Keratinocyte (primary cell): Measurements from ENCODE around the gene ZBBX. TPM values are rescaled to one million over a fixed set of nuclear protein-coding genes. Genes with fewer than 3 reads are reported as not detected.

Source experiments
- DNase-seq: peaks from one replicate; pipeline ENCODE4 v3.0.0-alpha.2; 2011; ENCODE audit warnings: low read depth, missing footprints, low spot score
- FAIRE-seq: peaks from 2 replicates; lab custom pipeline; 2011; peaks lifted over from hg19 to GRCh38; lab: Jason Lieb, UNC
- H2AFZ ChIP-seq: 2 replicates; pipeline ENCODE4 v1.6.0; 2012; ENCODE audit warnings: low read length, control low read depth, inconsistent platforms; ENCODE audit not compliant: control insufficient read depth
- H3K27ac ChIP-seq: 2 replicates; pipeline ENCODE4 v1.5.1; 2011; ENCODE audit warnings: low read length; ENCODE audit not compliant: control insufficient read depth, insufficient read depth
- H3K27me3 ChIP-seq: 3 replicates; pipeline ENCODE4 v1.6.0; 2011; ENCODE audit warnings: low read length; ENCODE audit not compliant: control insufficient read depth, insufficient read depth; ENCODE audit errors: extremely low read depth
- H3K36me3 ChIP-seq, 2 experiments: 2 replicates in 1 of 2; 3 replicates in 1 of 2; pipeline ENCODE4 v1.5.1; 2011; ENCODE audit warnings: low read length in 2 of 2, mild to moderate bottlenecking in 1 of 2; ENCODE audit not compliant: control insufficient read depth in 2 of 2, insufficient read depth in 2 of 2; ENCODE audit errors: extremely low read depth in 1 of 2
- H3K4me1 ChIP-seq: 3 replicates; pipeline ENCODE4 v1.5.1; 2011; ENCODE audit warnings: low read length; ENCODE audit not compliant: control insufficient read depth, insufficient read depth; ENCODE audit errors: extremely low read depth
- H3K4me2 ChIP-seq: 3 replicates; pipeline ENCODE4 v1.6.0; 2011; ENCODE audit warnings: low read depth, low read length; ENCODE audit not compliant: control insufficient read depth, insufficient read depth; ENCODE audit errors: extremely low read depth
- H3K4me3 ChIP-seq, 3 experiments: fragments of 200-600 bp in 1 of 3; sonication (generic) in 1 of 3; 2 replicates in 2 of 3; 3 replicates in 1 of 3; pipeline ENCODE4 v1.5.1; 2011 to 2016; ENCODE audit warnings: low read length in 3 of 3, mild to moderate bottlenecking in 3 of 3, control low read depth in 2 of 3, inconsistent platforms in 1 of 3, low read depth in 1 of 3, mixed read lengths in 1 of 3, mixed run types in 1 of 3, moderate library complexity in 1 of 3; ENCODE audit not compliant: control insufficient read depth in 2 of 3, insufficient read depth in 2 of 3; ENCODE audit errors: extremely low read depth in 1 of 3
- H3K79me2 ChIP-seq: 2 replicates; pipeline ENCODE4 v1.6.0; 2012; ENCODE audit warnings: low read length; ENCODE audit not compliant: control insufficient read depth, insufficient read depth
- H3K9ac ChIP-seq: 3 replicates; pipeline ENCODE4 v1.6.0; 2011; ENCODE audit warnings: low read length; ENCODE audit not compliant: control insufficient read depth, insufficient read depth; ENCODE audit errors: extremely low read depth
- H3K9me1 ChIP-seq: 3 replicates; pipeline ENCODE4 v1.6.0; 2011; ENCODE audit warnings: low read length; ENCODE audit not compliant: control insufficient read depth, insufficient read depth; ENCODE audit errors: extremely low read depth
- H3K9me3 ChIP-seq: 2 replicates; pipeline ENCODE4 v1.5.1; 2012; ENCODE audit warnings: low read depth, low read length; ENCODE audit not compliant: control insufficient read depth
- H4K20me1 ChIP-seq: 3 replicates; pipeline ENCODE4 v1.6.0; 2011; ENCODE audit warnings: low read length; ENCODE audit not compliant: control insufficient read depth, insufficient read depth; ENCODE audit errors: extremely low read depth
- CTCF ChIP-seq, 3 experiments: IDR thresholded peaks in 1 of 3; conservative IDR thresholded peaks in 1 of 3; optimal IDR thresholded peaks in 1 of 3; 2 replicates in 2 of 3; 3 replicates in 1 of 3; pipeline versions ENCODE3 to v1.5.1; 2011; ENCODE audit warnings: low read length in 3 of 3, mild to moderate bottlenecking in 3 of 3, moderate library complexity in 2 of 3, control low read depth in 1 of 3, inconsistent platforms in 1 of 3; ENCODE audit not compliant: insufficient read depth in 2 of 3; ENCODE audit errors: extremely low read depth in 1 of 3
- EZH2 ChIP-seq: IDR thresholded peaks from one replicate; pipeline ENCODE4 v1.6.1; 2012; ENCODE audit warnings: inconsistent platforms, mild to moderate bottlenecking, low read length, moderate library complexity
- dilution Hi-C: fragments of 300-500 bp; cut with MboI; formaldehyde crosslinking; loops from one replicate; pipeline ENCODE4 v1.7.0; 2020; ENCODE audit warnings: low sequenced_read_pairs; ENCODE audit not compliant: extremely low pct_ligation_motif_present
- polyA plus RNA-seq, 5 experiments: library from polyadenylated mRNA; depleted of rRNA in 3 of 5; stranded (reverse) in 3 of 5; stranded (forward) in 1 of 5; unstranded in 1 of 5; fragments of >200 nt; gene quantifications; 1 replicate in 1 of 5; 2 replicates in 3 of 5; 3 replicates in 1 of 5; pipeline versions ENCODE4 v1.2.1 to v1.2.3, GENCODE V29; 2011 to 2012; ENCODE audit warnings: missing spikeins in 2 of 5, low read depth in 1 of 5, low replicate concordance in 1 of 5

Gene ZBBX
- polyA plus RNA-seq, 1 donor (not counting 4 experiments of a cell fraction or from before 2014, with no cell fraction given) = not detected

DNA sequence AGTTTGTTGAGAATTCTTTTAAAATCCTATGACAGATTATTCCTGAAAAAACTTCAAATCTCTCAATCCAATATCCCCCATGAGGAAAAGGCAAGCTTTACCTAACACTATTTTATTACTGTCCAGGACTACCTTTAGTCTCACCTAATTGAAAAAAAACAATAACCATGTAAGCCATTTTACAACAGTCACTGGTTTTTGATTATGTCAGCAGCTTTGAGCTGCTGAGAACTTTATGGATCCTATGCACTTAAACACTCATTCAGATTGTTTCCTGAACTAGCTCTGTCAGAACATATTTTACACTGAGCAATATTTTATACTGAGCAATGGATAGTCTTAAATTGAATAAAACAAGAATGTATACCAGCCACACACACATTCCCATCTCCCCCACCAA is 79.9 kb downstream of the ZBBX start:
- H3K4me2 ChIP-seq = no peak overlapping the region
- no peaks in the 10 kb centered on the region for H3K36me3 ChIP-seq
- no peaks in the 10 kb centered on the region for H3K9me3 ChIP-seq
- TF ChIP-seq CTCF (optimal IDR thresholded peaks at IDR 0.05 in 1 of 3, IDR thresholded peaks at IDR 0.05 in 1 of 3, conservative IDR thresholded peaks at IDR 0.05 in 1 of 3; ENCODE audit: extremely low read depth in 1 of 3, insufficient read depth in 2 of 3, low read length in 3 of 3) (no peak), EZH2 (no peak)
- DNase-seq = no peak
- H2AFZ ChIP-seq = no peak overlapping the region
- H4K20me1 ChIP-seq = no peaks in the 10 kb centered on the region
- dilution Hi-C loops = no loop called here
- no peak overlapping the region for H3K9ac ChIP-seq
- H3K4me3 ChIP-seq = no peak overlapping the region
- H3K27ac ChIP-seq = no peak overlapping the region
- no peaks in the 10 kb centered on the region for H3K9me1 ChIP-seq
- H3K79me2 ChIP-seq = no peaks in the 10 kb centered on the region
- FAIRE-seq = no peak
- no peaks in the 10 kb centered on the region for H3K4me1 ChIP-seq
- no peaks in the 10 kb centered on the region for H3K27me3 ChIP-seq

DNA sequence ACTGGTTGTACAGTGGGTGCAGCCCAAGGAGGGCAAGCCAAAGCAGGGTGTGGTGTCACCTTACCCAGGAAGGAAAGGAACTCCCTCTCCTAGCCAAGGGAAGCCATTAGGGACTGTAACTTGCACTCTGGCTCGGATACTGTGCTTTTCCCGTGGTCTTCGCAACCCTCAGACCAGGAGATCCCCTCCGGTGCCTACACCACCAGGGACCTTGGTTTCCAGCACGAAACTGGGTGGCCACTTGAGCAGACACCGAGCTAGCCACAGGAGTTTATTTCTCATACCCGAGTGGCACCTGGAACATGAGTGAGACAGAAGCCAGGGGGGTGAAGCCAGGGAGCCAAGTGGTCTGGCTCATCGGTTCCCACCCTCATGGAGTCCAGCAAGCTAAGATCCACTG is 90.7 kb downstream of the ZBBX start:
- Histone ChIP-seq H3K36me3 (no peaks in the 10 kb centered on the region), H3K4me2 (no peak overlapping the region), H2AFZ (no peak overlapping the region), H3K4me1 (no peaks in the 10 kb centered on the region), H3K9me1 (no peaks in the 10 kb centered on the region), H3K9me3 (no peaks in the 10 kb centered on the region), H4K20me1 (no peaks in the 10 kb centered on the region), H3K4me3 (no peak overlapping the region), H3K79me2 (no peaks in the 10 kb centered on the region), H3K27ac (no peak overlapping the region), H3K27me3 (no peaks in the 10 kb centered on the region), H3K9ac (no peak overlapping the region)
- dilution Hi-C loops = no loop called here
- DNase-seq (no peak), FAIRE-seq (no peak)
- TF ChIP-seq CTCF (optimal IDR thresholded peaks at IDR 0.05 in 1 of 3, IDR thresholded peaks at IDR 0.05 in 1 of 3, conservative IDR thresholded peaks at IDR 0.05 in 1 of 3; ENCODE audit: extremely low read depth in 1 of 3, insufficient read depth in 2 of 3, low read length in 3 of 3) (no peak), EZH2 (no peak)
